GM12878 (cell line): ENCODE measurements around the gene MYO10. TPM values are rescaled to one million over a fixed set of nuclear protein-coding genes. Genes with fewer than 3 reads are reported as not detected.

ENCODE experiments used
- ATAC-seq: fragments of 200-7000 bp; cut with Tn5 transposase; 3 replicates; pipeline ENCODE4 v1.9.1; 2020; ENCODE audit warnings: mild to moderate bottlenecking, moderate library complexity
- BruUV-seq: library from RNA; stranded (reverse); fragments of 400-500 nt; replicated peaks from 2 replicates; lab custom pipeline; 2021; lab: Mats Ljungman, UMichigan
- CTCF ChIA-PET: fragments of 300-600 bp; sonication (Branson Sonifier 250); formaldehyde crosslinking; extraction: SDS; loops from one replicate; lab custom pipeline; 2021; ENCODE audit warnings: inconsistent platforms; lab: Yijun Ruan, JAX
- POLR2A ChIA-PET: fragments of 350-600 bp; formaldehyde crosslinking; extraction: SDS; loops from one replicate; lab custom pipeline; 2021; ENCODE audit warnings: inconsistent platforms; lab: Charles Lee
- RAD21 ChIA-PET: fragments of 300-600 bp; sonication (Branson Sonifier 250); formaldehyde crosslinking; loops from one replicate; lab custom pipeline; 2023; ENCODE audit warnings: antibody characterized with exemption; ENCODE audit not compliant: unreplicated experiment; lab: Charles Lee
- SMC1A ChIA-PET: fragments of 300-600 bp; sonication (Branson Sonifier 250); formaldehyde crosslinking; loops from one replicate; lab custom pipeline; 2023; ENCODE audit not compliant: unreplicated experiment, uncharacterized antibody; lab: Charles Lee
- DNase-seq: peaks from one replicate; pipeline ENCODE4 v3.0.0-alpha.2; 2011; ENCODE audit warnings: low read depth, low spot score
- FAIRE-seq: peaks from 3 replicates; lab custom pipeline; 2011; peaks lifted over from hg19 to GRCh38; lab: Jason Lieb, UNC
- H2AFZ ChIP-seq: 2 replicates; pipeline ENCODE4 v1.6.0; 2011; ENCODE audit warnings: low read depth, low read length, control low read depth; ENCODE audit not compliant: control insufficient read depth
- H3K27ac ChIP-seq: 2 replicates; pipeline ENCODE4 v1.5.1; 2011; ENCODE audit warnings: control low read depth; ENCODE audit not compliant: control insufficient read depth, insufficient read depth
- H3K27me3 ChIP-seq, 2 experiments: replicated peaks in 1 of 2; 2 replicates each; pipeline versions ENCODE4 v1.6.0 to v1.6.1; 2011; ENCODE audit warnings: low read length in 1 of 2; ENCODE audit not compliant: control insufficient read depth in 2 of 2, insufficient read depth in 2 of 2
- H3K36me3 ChIP-seq, 2 experiments: 2 replicates each; pipeline ENCODE4 v1.5.1; 2011; ENCODE audit warnings: low read length in 1 of 2; ENCODE audit not compliant: control insufficient read depth in 2 of 2, insufficient read depth in 2 of 2
- H3K4me1 ChIP-seq: 2 replicates; pipeline ENCODE4 v1.6.1; 2011; ENCODE audit warnings: mild to moderate bottlenecking, low read length, moderate library complexity, mixed read lengths; ENCODE audit not compliant: control insufficient read depth, insufficient read depth
- H3K4me2 ChIP-seq: 2 replicates; pipeline ENCODE4 v1.6.0; 2011; ENCODE audit warnings: control low read depth; ENCODE audit not compliant: control insufficient read depth, insufficient read depth
- H3K4me3 ChIP-seq: fragments of 200-600 bp; sonication (generic); 2 replicates; pipeline ENCODE4 v1.5.1; 2016
- H3K79me2 ChIP-seq: 2 replicates; pipeline ENCODE4 v1.6.0; 2011; ENCODE audit warnings: low read length; ENCODE audit not compliant: control insufficient read depth, insufficient read depth
- H3K9ac ChIP-seq: 2 replicates; pipeline ENCODE4 v1.8.0; 2011; ENCODE audit warnings: low read length, control low read depth, mixed read lengths; ENCODE audit not compliant: control insufficient read depth, insufficient read depth
- H3K9me3 ChIP-seq: replicated peaks from 3 replicates; pipeline ENCODE4 v1.5.1; 2011; ENCODE audit warnings: mild to moderate bottlenecking, low read length; ENCODE audit not compliant: control insufficient read depth, insufficient read depth
- H4K20me1 ChIP-seq: 2 replicates; pipeline ENCODE4 v1.6.0; 2011; ENCODE audit not compliant: control insufficient read depth, insufficient read depth
- BACH1 ChIP-seq: fragments of 450-650 bp; IDR thresholded peaks from 2 replicates; pipeline ENCODE4 v1.6.1; 2017; ENCODE audit warnings: mild to moderate bottlenecking, borderline replicate concordance
- EZH2 ChIP-seq: IDR thresholded peaks from 2 replicates; pipeline ENCODE4 v1.6.1; 2012; ENCODE audit warnings: low read depth, mild to moderate bottlenecking, control low read depth, inconsistent platforms, low read length, borderline replicate concordance; ENCODE audit not compliant: control insufficient read depth
- GABPA ChIP-seq: IDR thresholded peaks from 2 replicates; pipeline ENCODE4 v1.6.1; 2014; ENCODE audit warnings: antibody characterized with exemption, low read depth, mild to moderate bottlenecking, inconsistent platforms
- HDGF ChIP-seq: fragments of 450-650 bp; IDR thresholded peaks from 2 replicates; pipeline ENCODE4 v1.6.1; 2016; ENCODE audit warnings: antibody characterized with exemption
- HSF1 ChIP-seq: fragments of 150-350 bp; IDR thresholded peaks from 2 replicates; pipeline ENCODE4 v1.6.1; 2014; ENCODE audit warnings: mild to moderate bottlenecking, low read depth, low read length
- JUNB ChIP-seq: IDR thresholded peaks from 2 replicates; pipeline ENCODE4 v1.6.1; 2016; ENCODE audit warnings: antibody characterized with exemption, mild to moderate bottlenecking
- MTA3 ChIP-seq: IDR thresholded peaks from 2 replicates; pipeline ENCODE4 v1.6.1; 2012; ENCODE audit warnings: low read length, inconsistent platforms, borderline replicate concordance
- MYB ChIP-seq: fragments of 150-350 bp; IDR thresholded peaks from 2 replicates; pipeline ENCODE4 v1.6.1; 2014; ENCODE audit warnings: mild to moderate bottlenecking, low read depth, low read length, borderline replicate concordance
- NBN ChIP-seq: fragments of 450-650 bp; IDR thresholded peaks from 2 replicates; pipeline ENCODE4 v1.6.1; 2016
- NFYA ChIP-seq: IDR thresholded peaks from 2 replicates; pipeline ENCODE4 v1.6.1; 2011; ENCODE audit warnings: low read depth, mild to moderate bottlenecking, low read length, improper control_type of control experiment, borderline replicate concordance
- NFYB ChIP-seq: IDR thresholded peaks from 2 replicates; pipeline ENCODE4 v1.6.1; 2011; ENCODE audit warnings: low read depth, mild to moderate bottlenecking, low read length, improper control_type of control experiment, moderate library complexity; ENCODE audit not compliant: insufficient read depth
- PML ChIP-seq: IDR thresholded peaks from 2 replicates; pipeline ENCODE4 v1.6.1; 2012; ENCODE audit warnings: low read length, inconsistent platforms
- POLR2A ChIP-seq: IDR thresholded peaks from 2 replicates; pipeline ENCODE4 v1.6.1; 2011; ENCODE audit warnings: low read depth, mild to moderate bottlenecking, low read length
- RFX5 ChIP-seq: IDR thresholded peaks from 2 replicates; pipeline ENCODE4 v1.6.1; 2011; ENCODE audit warnings: low read depth, low read length, improper control_type of control experiment
- RUNX3 ChIP-seq: IDR thresholded peaks from 2 replicates; pipeline ENCODE4 v1.6.1; 2012; ENCODE audit warnings: low read length, inconsistent platforms
- SKIL ChIP-seq: fragments of 450-650 bp; IDR thresholded peaks from 2 replicates; pipeline ENCODE4 v1.6.1; 2017; ENCODE audit warnings: mild to moderate bottlenecking, low read depth, inconsistent platforms; ENCODE audit not compliant: poor library complexity, severe bottlenecking
- WRNIP1 ChIP-seq: IDR thresholded peaks from 2 replicates; pipeline ENCODE4 v1.6.1; 2011; ENCODE audit warnings: low read depth, low read length, improper control_type of control experiment, borderline replicate concordance
- ZBTB4 ChIP-seq: fragments of 450-650 bp; formaldehyde crosslinking; IDR thresholded peaks from 2 replicates; pipeline ENCODE4 v1.4.0; 2022; ENCODE audit warnings: mild to moderate bottlenecking, moderate library complexity
- ZNF217 ChIP-seq: fragments of 450-650 bp; IDR thresholded peaks from 2 replicates; pipeline ENCODE4 v1.6.1; 2017; ENCODE audit warnings: antibody characterized with exemption, mild to moderate bottlenecking
- WGBS: methylation state at CpG from one replicate; pipeline ENCODE4 v1.1.6; 2016; ENCODE audit warnings: low lambda C conversion rate; ENCODE audit not compliant: insufficient replicate concordance, insufficient coverage; ENCODE audit errors: missing lambda C conversion rate; 5-methylcytosine and 5-hydroxymethylcytosine counted together
- in situ Hi-C: fragments of 300-500 bp; cut with MboI; formaldehyde crosslinking; loops from 9 replicates; pipeline ENCODE4 v1.14.3; 2018; ENCODE audit warnings: mixed read lengths
- intact Hi-C: fragments of 100-400 bp; cut with micrococcal nuclease; formaldehyde crosslinking; loops from one replicate; pipeline ENCODE4 v1.14.2; 2022; ENCODE audit not compliant: unreplicated experiment
- polyA plus RNA-seq, 11 experiments: library from polyadenylated mRNA; depleted of rRNA in 4 of 11; unstranded in 6 of 11; stranded (reverse) in 5 of 11; fragments of >200 nt; fragmentation: Nextera tagmentation in 4 of 11; fragmentation: Illumina TruSeq in 1 of 11; extraction: Ambion mirVana in 4 of 11; extraction: Trizol in 1 of 11; gene quantifications; 1 replicate in 1 of 11; 2 replicates in 10 of 11; pipeline versions ENCODE4 v1.2.1 to v1.2.3, GENCODE V29; 2011 to 2016; ENCODE audit warnings: inconsistent platforms in 2 of 11, missing spikeins in 2 of 11, low read depth in 1 of 11
- total RNA-seq, 4 experiments: library from RNA; depleted of rRNA in 3 of 4; stranded (reverse); fragments of >200 nt in 3 of 4; fragmentation: Illumina TruSeq in 1 of 4; extraction: Trizol in 1 of 4; gene quantifications; 2 replicates each; pipeline versions ENCODE4 v1.2.1 to v1.2.3, GENCODE V29; 2013 to 2021

Gene MYO10
- total and polyA plus RNA-seq, 10 of the 15 experiments (the other 5 are each of a cell fraction or from before 2014, with no cell fraction given): 0.02 to 0.77 (median 0.17) TPM

GRCh38 chr5:16920109-16920816 lies 15.8 kb downstream of the MYO10 start:
- Histone ChIP-seq H3K4me3 (no peak overlapping the region), H3K4me1 (no peaks in the 10 kb centered on the region), H3K4me2 (no peak overlapping the region), H2AFZ (no peak overlapping the region), H3K9ac (no peak overlapping the region), H4K20me1 (no peaks in the 10 kb centered on the region), H3K36me3 (no peaks in the 10 kb centered on the region), H3K9me3 (no peaks in the 10 kb centered on the region), H3K79me2 (no peaks in the 10 kb centered on the region), H3K27me3 (no peaks in the 10 kb centered on the region), H3K27ac (no peak overlapping the region)
- ChIA-PET RAD21 (no interaction called here), POLR2A (interaction anchor here (0.6 kb wide), 1 partner anchor 53 kb away, joined by 4 read pairs; no protein-coding TSS in a partner anchor), CTCF (no interaction called here), SMC1A (no interaction called here)
- intact Hi-C loops (no loop called here), in situ Hi-C loops (no loop called here)
- no peak for ATAC-seq
- WGBS: 68% methylated on average over 8 of the region's 8 CpGs
- FAIRE-seq: no peak
- no TSS peak for BruUV-seq
- TF ChIP-seq HDGF: no peak
- TF ChIP-seq RFX5: no peak
- no peak for TF ChIP-seq MYB
- no peak for TF ChIP-seq HSF1
- TF ChIP-seq ZNF217: no peak
- no peak for TF ChIP-seq RUNX3
- TF ChIP-seq NBN: no peak
- TF ChIP-seq PML: no peak
- no peak for TF ChIP-seq POLR2A
- no peak for TF ChIP-seq SKIL
- no peak for TF ChIP-seq EZH2
- no peak for TF ChIP-seq NFYB
- no peak for TF ChIP-seq GABPA
- no peak for TF ChIP-seq ZBTB4 (CRISPR knock-in tag)
- TF ChIP-seq NFYA: no peak
- TF ChIP-seq WRNIP1: no peak
- no peak for TF ChIP-seq JUNB
- no peak for TF ChIP-seq MTA3
- no peak for TF ChIP-seq BACH1
- no peak for DNase-seq
